ENCODE results near the gene RBM33.

DNA sequence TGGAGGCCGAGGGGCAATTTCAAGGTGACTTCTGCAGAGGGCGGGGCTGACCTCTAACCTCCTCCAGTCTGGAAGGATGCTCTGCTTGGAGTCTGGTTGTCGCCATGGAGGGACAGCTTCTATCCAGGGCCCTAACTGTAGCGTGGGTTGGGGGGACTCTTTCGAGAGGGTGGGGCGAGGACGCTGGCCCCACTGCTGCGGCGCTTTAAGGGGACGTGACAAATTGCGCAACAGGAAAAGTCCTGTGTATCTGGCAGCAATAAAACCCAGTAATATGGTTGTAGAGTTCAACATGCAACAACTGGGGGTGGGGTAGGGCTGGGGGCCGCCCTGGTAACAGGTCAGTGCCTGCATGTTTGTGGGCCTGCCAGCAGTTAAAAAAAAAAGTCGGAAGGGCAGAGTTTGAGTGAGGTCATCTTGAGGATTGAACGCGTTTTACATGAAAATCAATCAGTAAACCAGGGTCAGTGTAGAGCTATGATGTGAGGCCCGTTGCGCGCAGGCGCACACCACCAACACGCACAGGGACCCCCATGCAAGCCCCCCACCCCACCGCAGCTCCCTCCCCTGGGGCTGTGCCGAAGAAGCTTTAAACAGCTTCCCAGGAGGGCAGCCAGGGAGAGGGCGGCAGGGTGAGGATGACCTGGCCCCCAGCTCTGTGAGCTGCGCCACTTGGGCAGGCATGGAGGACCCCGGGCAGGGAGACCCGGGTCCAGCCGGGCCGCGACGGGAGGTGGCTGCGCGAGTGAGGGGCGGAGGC, 163.5 kb downstream of the RBM33 start:
- TF ChIP-seq, protein P1, sequence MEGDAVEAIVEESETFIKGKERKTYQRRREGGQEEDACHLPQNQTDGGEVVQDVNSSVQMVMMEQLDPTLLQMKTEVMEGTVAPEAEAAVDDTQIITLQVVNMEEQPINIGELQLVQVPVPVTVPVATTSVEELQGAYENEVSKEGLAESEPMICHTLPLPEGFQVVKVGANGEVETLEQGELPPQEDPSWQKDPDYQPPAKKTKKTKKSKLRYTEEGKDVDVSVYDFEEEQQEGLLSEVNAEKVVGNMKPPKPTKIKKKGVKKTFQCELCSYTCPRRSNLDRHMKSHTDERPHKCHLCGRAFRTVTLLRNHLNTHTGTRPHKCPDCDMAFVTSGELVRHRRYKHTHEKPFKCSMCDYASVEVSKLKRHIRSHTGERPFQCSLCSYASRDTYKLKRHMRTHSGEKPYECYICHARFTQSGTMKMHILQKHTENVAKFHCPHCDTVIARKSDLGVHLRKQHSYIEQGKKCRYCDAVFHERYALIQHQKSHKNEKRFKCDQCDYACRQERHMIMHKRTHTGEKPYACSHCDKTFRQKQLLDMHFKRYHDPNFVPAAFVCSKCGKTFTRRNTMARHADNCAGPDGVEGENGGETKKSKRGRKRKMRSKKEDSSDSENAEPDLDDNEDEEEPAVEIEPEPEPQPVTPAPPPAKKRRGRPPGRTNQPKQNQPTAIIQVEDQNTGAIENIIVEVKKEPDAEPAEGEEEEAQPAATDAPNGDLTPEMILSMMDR (IDR thresholded peaks at IDR 0.05), result no peak
- TF ChIP-seq POLR2A (IDR thresholded peaks at IDR 0.05), result no peak

Measured in thyroid gland (tissue), 4 donors.